HEK293 (cell line): ENCODE measurements around the gene KSR1.
A peak's percentile ranks its signal among the peaks of the same experiment; 100 is the strongest.

ENCODE experiments used
- BCL11B ChIP-seq: fragments of 450-650 bp; formaldehyde crosslinking; IDR thresholded peaks from 2 replicates; pipeline ENCODE4 v1.5.1; 2016; ENCODE audit warnings: low read depth, missing biosample characterization, missing genetic modification characterization
- GLIS1 ChIP-seq: fragments of 450-650 bp; formaldehyde crosslinking; IDR thresholded peaks from 2 replicates; pipeline ENCODE4 v1.5.1; 2016; ENCODE audit warnings: missing biosample characterization, missing genetic modification characterization
- KLF7 ChIP-seq: fragments of 450-650 bp; formaldehyde crosslinking; IDR thresholded peaks from 2 replicates; pipeline ENCODE4 v1.5.1; 2016; ENCODE audit warnings: missing biosample characterization, missing genetic modification characterization, borderline replicate concordance
- MZF1 ChIP-seq: fragments of 450-650 bp; formaldehyde crosslinking; IDR thresholded peaks from 2 replicates; pipeline ENCODE4 v1.5.1; 2017; ENCODE audit warnings: missing biosample characterization, missing genetic modification characterization, borderline replicate concordance
- ZBTB20 ChIP-seq: fragments of 450-650 bp; formaldehyde crosslinking; IDR thresholded peaks from 2 replicates; pipeline ENCODE4 v1.5.1; 2016; ENCODE audit warnings: missing biosample characterization, missing genetic modification characterization
- ZBTB21 ChIP-seq: fragments of 450-650 bp; formaldehyde crosslinking; IDR thresholded peaks from 2 replicates; pipeline ENCODE4 v1.5.1; 2017; ENCODE audit warnings: missing biosample characterization, missing genetic modification characterization
- ZBTB48 ChIP-seq: fragments of 450-650 bp; formaldehyde crosslinking; IDR thresholded peaks from 2 replicates; pipeline ENCODE4 v1.5.1; 2016; ENCODE audit warnings: missing biosample characterization, missing genetic modification characterization
- ZFHX2 ChIP-seq: fragments of 450-650 bp; formaldehyde crosslinking; conservative IDR thresholded peaks from 2 replicates; pipeline ENCODE4 v1.5.1; 2016; ENCODE audit warnings: missing biosample characterization, missing genetic modification characterization
- ZFP37 ChIP-seq: fragments of 450-650 bp; formaldehyde crosslinking; IDR thresholded peaks from 2 replicates; pipeline ENCODE4 v1.5.1; 2016; ENCODE audit warnings: missing biosample characterization, missing genetic modification characterization
- ZNF16 ChIP-seq: fragments of 450-650 bp; formaldehyde crosslinking; IDR thresholded peaks from 2 replicates; pipeline ENCODE4 v1.5.1; 2016; ENCODE audit warnings: low read depth, missing biosample characterization, missing genetic modification characterization
- ZNF266 ChIP-seq: fragments of 450-650 bp; formaldehyde crosslinking; IDR thresholded peaks from 2 replicates; pipeline ENCODE4 v1.5.1; 2016; ENCODE audit warnings: missing biosample characterization, missing genetic modification characterization, low read depth
- ZNF37A ChIP-seq: fragments of 450-650 bp; IDR thresholded peaks from 2 replicates; pipeline ENCODE4 v1.5.1; 2018; ENCODE audit warnings: missing biosample characterization, missing genetic modification characterization
- ZNF404 ChIP-seq: fragments of 450-650 bp; formaldehyde crosslinking; IDR thresholded peaks from 2 replicates; pipeline ENCODE4 v1.5.1; 2017; ENCODE audit warnings: missing biosample characterization, missing genetic modification characterization
- ZNF473 ChIP-seq: fragments of 450-650 bp; formaldehyde crosslinking; IDR thresholded peaks from 2 replicates; pipeline ENCODE4 v1.5.1; 2017; ENCODE audit warnings: missing biosample characterization, missing genetic modification characterization
- ZNF48 ChIP-seq: fragments of 450-650 bp; formaldehyde crosslinking; IDR thresholded peaks from 2 replicates; pipeline ENCODE4 v1.5.1; 2016; ENCODE audit warnings: missing biosample characterization, missing genetic modification characterization
- ZNF530 ChIP-seq: fragments of 450-650 bp; formaldehyde crosslinking; IDR thresholded peaks from 2 replicates; pipeline ENCODE4 v1.5.1; 2016; ENCODE audit warnings: low read depth, missing biosample characterization, missing genetic modification characterization
- ZNF548 ChIP-seq: fragments of 450-650 bp; formaldehyde crosslinking; IDR thresholded peaks from 2 replicates; pipeline ENCODE4 v1.5.1; 2016; ENCODE audit warnings: missing biosample characterization, missing genetic modification characterization
- ZNF558 ChIP-seq: fragments of 450-650 bp; formaldehyde crosslinking; IDR thresholded peaks from 2 replicates; pipeline ENCODE4 v1.5.1; 2016; ENCODE audit warnings: missing biosample characterization, missing genetic modification characterization
- ZNF610 ChIP-seq: fragments of 450-650 bp; formaldehyde crosslinking; IDR thresholded peaks from 2 replicates; pipeline ENCODE4 v1.5.1; 2016; ENCODE audit warnings: missing biosample characterization, missing genetic modification characterization, borderline replicate concordance
- ZSCAN23 ChIP-seq: fragments of 450-650 bp; formaldehyde crosslinking; IDR thresholded peaks from 2 replicates; pipeline ENCODE4 v1.5.1; 2016; ENCODE audit warnings: missing biosample characterization, missing genetic modification characterization
- TF ChIP-seq, protein P1 (sequence below): fragments of 450-650 bp; formaldehyde crosslinking; IDR thresholded peaks from 2 replicates; pipeline ENCODE4 v1.5.1; 2016; ENCODE audit warnings: missing biosample characterization, missing genetic modification characterization
- TF ChIP-seq, protein P2 (sequence below): fragments of 450-650 bp; formaldehyde crosslinking; IDR thresholded peaks from 2 replicates; pipeline ENCODE4 v1.5.1; 2016; ENCODE audit warnings: missing biosample characterization, missing genetic modification characterization
- TF ChIP-seq, protein P3 (sequence below): fragments of 450-650 bp; formaldehyde crosslinking; IDR thresholded peaks from 2 replicates; pipeline ENCODE4 v1.5.1; 2016; ENCODE audit warnings: missing biosample characterization, missing genetic modification characterization
- TF ChIP-seq, protein P4 (sequence below): fragments of 450-650 bp; formaldehyde crosslinking; conservative IDR thresholded peaks from 2 replicates; pipeline ENCODE4 v1.5.1; 2016; ENCODE audit warnings: low read depth, missing biosample characterization, missing genetic modification characterization
- TF ChIP-seq, protein P5 (sequence below): fragments of 450-650 bp; formaldehyde crosslinking; IDR thresholded peaks from 2 replicates; pipeline ENCODE4 v1.5.1; 2016; ENCODE audit warnings: missing biosample characterization, missing genetic modification characterization, low read depth

KSR1 gene

DNA sequence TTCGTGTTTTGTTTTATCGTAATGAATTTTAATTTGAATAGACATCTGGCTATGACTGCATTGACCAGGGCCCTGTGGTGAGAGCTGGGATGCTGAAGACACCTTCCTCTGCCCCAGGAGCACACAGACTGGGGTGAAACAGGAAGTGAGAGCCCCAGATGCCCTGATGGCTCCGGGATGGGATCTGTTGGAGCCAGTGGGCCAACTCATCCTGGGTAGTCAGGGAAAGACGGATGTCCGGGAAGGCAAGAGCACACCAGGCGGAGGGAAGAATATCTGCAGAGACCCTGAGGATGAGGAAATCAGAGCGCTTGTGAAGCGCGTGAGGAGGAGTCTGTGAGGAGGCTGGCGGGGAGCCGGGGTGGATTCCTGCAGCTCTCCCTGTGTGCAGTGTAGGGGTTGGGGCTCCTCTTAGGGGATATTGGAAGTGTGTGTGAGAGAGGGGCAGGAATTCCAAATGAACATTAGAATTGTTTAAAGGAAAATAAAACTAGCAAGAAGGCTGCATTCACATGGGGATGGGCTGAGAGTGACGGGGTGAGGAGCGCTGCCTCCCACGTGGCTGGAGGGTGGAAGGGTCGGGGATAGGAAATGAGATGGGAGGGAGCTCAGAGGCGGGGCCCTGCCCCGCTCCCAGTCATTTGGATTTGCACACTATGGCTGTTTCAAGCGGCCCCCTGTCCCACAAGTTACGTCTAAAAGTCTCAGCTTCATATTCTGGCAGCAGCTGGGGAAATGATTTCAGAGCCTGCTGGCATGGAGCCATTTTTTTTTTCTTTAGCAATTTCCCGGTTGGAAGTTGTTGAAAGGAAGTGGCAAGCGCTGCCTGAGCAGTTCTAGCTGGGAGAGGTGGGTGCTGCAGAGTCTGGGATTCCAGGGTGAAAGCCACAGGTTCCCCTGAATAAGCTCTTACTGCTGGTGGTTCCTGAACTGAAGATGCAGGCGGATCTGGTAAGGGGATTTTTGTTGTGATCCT is 103.5 kb downstream of the KSR1 start (continued):
- TF ChIP-seq, protein P1, sequence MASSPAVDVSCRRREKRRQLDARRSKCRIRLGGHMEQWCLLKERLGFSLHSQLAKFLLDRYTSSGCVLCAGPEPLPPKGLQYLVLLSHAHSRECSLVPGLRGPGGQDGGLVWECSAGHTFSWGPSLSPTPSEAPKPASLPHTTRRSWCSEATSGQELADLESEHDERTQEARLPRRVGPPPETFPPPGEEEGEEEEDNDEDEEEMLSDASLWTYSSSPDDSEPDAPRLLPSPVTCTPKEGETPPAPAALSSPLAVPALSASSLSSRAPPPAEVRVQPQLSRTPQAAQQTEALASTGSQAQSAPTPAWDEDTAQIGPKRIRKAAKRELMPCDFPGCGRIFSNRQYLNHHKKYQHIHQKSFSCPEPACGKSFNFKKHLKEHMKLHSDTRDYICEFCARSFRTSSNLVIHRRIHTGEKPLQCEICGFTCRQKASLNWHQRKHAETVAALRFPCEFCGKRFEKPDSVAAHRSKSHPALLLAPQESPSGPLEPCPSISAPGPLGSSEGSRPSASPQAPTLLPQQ = 0 out of 2 replicates have a peak, but pooled peaks have one; percentile 15
- TF ChIP-seq ZNF548 (tag by site-specific recombination) (no peak), ZFHX2 (peak; percentile 32), ZNF473 (no peak), ZNF404 (no peak), ZSCAN23 (tag by site-specific recombination) (no peak), ZNF48 (tag by site-specific recombination) (no peak), ZNF610 (tag by site-specific recombination) (no peak), ZNF16 (no peak), MZF1 (tag by site-specific recombination) (no peak), ZBTB48 (tag by site-specific recombination) (peak; percentile 42; the same call in 1 of the 2 replicates), KLF7 (tag by site-specific recombination) (no peak), ZFP37 (tag by site-specific recombination) (no peak), GLIS1 (tag by site-specific recombination) (peak; percentile 48; the same call in 1 of the 2 replicates), BCL11B (tag by site-specific recombination) (no peak), ZNF266 (tag by site-specific recombination) (no peak), ZNF530 (tag by site-specific recombination) (no peak), ZNF558 (0 out of 2 replicates have a peak, but pooled peaks have one; percentile 41), ZBTB20 (no peak), ZBTB21 (tag by site-specific recombination) (no peak), ZNF37A (tag by site-specific recombination) (0 out of 2 replicates have a peak, but pooled peaks have one; percentile 9)
- TF ChIP-seq, protein P2, sequence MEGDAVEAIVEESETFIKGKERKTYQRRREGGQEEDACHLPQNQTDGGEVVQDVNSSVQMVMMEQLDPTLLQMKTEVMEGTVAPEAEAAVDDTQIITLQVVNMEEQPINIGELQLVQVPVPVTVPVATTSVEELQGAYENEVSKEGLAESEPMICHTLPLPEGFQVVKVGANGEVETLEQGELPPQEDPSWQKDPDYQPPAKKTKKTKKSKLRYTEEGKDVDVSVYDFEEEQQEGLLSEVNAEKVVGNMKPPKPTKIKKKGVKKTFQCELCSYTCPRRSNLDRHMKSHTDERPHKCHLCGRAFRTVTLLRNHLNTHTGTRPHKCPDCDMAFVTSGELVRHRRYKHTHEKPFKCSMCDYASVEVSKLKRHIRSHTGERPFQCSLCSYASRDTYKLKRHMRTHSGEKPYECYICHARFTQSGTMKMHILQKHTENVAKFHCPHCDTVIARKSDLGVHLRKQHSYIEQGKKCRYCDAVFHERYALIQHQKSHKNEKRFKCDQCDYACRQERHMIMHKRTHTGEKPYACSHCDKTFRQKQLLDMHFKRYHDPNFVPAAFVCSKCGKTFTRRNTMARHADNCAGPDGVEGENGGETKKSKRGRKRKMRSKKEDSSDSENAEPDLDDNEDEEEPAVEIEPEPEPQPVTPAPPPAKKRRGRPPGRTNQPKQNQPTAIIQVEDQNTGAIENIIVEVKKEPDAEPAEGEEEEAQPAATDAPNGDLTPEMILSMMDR (tag by site-specific recombination) = no peak
- TF ChIP-seq, protein P3, sequence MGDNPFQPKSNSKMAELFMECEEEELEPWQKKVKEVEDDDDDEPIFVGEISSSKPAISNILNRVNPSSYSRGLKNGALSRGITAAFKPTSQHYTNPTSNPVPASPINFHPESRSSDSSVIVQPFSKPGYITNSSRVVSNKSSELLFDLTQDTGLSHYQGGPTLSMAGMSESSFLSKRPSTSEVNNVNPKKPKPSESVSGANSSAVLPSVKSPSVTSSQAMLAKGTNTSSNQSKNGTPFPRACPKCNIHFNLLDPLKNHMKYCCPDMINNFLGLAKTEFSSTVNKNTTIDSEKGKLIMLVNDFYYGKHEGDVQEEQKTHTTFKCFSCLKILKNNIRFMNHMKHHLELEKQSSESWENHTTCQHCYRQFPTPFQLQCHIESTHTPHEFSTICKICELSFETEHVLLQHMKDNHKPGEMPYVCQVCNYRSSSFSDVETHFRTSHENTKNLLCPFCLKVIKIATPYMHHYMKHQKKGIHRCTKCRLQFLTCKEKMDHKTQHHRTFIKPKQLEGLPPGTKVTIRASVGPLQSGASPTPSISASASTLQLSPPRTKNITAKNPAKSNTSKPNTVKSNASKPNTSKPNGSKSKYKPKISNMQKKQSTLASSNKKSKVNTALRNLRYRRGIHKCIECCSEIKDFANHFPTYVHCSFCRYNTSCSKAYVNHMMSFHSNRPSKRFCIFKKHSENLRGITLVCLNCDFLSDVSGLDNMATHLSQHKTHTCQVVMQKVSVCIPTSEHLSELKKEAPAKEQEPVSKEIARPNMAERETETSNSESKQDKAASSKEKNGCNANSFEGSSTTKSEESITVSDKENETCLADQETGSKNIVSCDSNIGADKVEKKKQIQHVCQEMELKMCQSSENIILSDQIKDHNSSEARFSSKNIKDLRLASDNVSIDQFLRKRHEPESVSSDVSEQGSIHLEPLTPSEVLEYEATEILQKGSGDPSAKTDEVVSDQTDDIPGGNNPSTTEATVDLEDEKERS = no peak
- TF ChIP-seq, protein P4, sequence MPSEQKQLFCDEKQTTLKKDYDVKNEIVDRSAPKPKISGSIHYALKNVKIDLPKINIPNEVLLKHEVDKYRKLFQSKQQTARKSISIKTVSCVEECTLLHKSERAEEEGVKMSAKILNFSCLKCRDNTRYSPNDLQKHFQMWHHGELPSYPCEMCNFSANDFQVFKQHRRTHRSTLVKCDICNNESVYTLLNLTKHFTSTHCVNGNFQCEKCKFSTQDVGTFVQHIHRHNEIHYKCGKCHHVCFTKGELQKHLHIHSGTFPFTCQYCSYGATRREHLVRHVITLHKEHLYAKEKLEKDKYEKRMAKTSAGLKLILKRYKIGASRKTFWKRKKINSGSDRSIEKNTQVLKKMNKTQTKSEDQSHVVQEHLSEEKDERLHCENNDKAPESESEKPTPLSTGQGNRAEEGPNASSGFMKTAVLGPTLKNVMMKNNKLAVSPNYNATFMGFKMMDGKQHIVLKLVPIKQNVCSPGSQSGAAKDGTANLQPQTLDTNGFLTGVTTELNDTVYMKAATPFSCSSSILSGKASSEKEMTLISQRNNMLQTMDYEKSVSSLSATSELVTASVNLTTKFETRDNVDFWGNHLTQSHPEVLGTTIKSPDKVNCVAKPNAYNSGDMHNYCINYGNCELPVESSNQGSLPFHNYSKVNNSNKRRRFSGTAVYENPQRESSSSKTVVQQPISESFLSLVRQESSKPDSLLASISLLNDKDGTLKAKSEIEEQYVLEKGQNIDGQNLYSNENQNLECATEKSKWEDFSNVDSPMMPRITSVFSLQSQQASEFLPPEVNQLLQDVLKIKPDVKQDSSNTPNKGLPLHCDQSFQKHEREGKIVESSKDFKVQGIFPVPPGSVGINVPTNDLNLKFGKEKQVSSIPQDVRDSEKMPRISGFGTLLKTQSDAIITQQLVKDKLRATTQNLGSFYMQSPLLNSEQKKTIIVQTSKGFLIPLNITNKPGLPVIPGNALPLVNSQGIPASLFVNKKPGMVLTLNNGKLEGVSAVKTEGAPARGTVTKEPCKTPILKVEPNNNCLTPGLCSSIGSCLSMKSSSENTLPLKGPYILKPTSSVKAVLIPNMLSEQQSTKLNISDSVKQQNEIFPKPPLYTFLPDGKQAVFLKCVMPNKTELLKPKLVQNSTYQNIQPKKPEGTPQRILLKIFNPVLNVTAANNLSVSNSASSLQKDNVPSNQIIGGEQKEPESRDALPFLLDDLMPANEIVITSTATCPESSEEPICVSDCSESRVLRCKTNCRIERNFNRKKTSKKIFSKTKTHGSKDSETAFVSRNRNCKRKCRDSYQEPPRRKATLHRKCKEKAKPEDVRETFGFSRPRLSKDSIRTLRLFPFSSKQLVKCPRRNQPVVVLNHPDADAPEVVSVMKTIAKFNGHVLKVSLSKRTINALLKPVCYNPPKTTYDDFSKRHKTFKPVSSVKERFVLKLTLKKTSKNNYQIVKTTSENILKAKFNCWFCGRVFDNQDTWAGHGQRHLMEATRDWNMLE (tag by site-specific recombination) = no peak
- TF ChIP-seq, protein P5, sequence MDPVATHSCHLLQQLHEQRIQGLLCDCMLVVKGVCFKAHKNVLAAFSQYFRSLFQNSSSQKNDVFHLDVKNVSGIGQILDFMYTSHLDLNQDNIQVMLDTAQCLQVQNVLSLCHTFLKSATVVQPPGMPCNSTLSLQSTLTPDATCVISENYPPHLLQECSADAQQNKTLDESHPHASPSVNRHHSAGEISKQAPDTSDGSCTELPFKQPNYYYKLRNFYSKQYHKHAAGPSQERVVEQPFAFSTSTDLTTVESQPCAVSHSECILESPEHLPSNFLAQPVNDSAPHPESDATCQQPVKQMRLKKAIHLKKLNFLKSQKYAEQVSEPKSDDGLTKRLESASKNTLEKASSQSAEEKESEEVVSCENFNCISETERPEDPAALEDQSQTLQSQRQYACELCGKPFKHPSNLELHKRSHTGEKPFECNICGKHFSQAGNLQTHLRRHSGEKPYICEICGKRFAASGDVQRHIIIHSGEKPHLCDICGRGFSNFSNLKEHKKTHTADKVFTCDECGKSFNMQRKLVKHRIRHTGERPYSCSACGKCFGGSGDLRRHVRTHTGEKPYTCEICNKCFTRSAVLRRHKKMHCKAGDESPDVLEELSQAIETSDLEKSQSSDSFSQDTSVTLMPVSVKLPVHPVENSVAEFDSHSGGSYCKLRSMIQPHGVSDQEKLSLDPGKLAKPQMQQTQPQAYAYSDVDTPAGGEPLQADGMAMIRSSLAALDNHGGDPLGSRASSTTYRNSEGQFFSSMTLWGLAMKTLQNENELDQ (tag by site-specific recombination) = no peak
